ENCODE results near the gene FAM227B.
"Not testable (repeated sequence)": the region's sequence is repeated elsewhere in the genome, so short reads cannot be mapped to it uniquely, and the experiment has no call there.

Gene FAM227B

DNA sequence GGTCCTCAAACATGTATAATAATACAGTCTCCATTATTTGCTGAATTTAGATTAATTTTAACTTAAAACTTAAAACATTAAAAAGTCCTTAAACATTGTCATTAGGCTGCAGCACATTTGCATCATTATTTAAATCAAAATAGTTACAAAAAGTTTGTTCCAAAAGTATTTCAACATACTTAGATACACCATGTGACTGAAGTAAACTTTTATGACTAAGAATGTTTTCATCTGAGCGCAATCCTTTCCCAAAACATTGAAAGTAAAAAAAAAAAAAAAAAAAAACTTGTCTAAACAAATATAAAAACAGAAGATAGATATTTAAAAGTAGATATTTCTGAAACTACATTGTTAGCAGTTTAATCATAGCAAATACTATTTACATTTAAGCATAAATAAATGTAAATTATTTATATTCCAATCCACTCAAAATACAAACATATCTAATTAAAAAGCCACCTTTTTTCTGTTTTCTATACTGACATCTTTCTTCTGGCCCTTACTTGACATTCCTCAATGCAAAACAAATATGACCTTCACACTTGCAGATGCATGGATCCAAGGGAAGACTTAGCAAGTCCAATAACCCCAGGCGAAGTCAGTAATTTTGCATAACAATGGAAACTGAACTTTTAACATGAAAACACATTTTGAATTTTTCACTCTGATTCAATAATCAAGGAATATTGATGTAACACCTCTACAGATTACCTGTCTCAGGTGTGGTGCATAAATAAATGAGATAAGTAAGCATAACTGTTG, 10.3 kb downstream of the FAM227B start:
- DNase-seq: no peak

DNA sequence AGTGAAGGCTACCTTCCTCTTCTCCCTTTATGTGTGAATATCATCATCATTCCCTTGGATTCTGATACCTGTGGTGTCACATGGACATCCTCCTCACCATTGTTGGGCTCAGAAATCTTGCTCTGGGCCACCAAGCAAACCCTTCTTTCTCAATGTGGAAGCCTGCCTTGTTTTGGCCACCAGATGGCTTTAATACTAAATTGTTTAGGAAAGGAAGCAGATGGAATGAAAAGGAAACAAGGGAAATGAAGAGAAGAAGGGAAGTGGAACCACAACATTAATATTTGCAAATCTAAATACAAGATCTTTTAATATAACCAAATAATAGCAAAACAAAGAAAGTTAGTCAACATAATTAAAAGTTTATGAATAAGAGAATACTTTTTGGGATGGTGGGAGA, 14.0 kb downstream of the FAM227B start:
- no peak for DNase-seq

DNA sequence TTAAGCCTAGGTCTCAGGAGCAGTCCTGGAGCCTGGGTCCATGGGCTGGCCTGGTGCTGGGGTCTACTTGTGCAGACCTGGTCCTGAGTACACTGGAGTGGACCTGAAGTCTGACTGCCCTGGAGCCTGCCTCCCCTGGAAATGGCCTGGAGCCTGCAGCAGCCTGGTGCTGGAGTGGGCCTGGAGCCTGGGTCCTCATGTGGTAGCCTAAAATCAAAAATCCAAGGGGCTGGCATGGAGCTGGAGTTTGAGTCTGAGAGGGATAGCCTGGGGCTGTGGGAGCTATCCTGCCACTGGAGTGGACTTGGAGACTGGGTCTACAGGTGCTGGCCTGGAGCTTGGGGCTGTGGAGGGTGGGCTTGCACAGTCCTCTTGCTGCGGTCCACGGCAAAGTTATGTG, 15.0 kb downstream of the FAM227B start:
- DNase-seq: no peak

DNA sequence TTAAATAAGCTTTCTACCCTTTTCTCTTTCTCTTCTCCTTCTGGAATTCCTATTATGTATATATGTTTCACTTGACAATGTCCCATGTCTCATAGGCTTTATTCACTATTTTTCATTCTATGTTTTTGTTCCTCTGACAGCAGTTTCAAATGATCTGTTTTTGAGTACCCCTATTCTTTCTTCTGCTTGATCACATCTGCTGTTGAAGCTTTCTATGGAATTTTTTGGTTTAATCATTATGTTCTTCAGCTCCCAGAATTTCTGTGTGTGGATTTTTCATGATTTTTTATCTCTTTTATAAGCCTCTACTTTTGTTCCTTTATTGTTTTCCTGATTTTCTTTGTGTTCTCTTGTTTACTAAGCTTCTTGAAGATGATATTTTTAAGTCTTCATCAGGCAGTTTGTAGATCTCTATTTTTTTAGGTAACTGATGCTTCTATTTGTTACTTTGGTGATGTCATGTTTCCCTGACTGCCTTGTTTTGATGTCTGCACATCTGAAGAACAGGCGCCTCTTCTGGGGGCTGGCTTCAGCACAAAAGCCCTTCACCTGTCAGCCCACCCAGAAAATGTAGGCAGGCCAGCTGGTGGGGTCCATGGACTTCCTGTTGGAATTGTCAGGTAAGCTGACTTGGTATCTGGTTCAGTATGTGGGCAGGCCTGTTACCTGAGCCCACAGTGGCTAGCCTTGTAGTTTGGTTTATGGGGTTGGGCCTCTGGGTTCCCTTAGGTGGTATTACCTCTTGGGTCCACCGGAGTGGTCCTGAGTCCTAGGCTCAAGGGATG, 15.8 kb downstream of the FAM227B start:
- no peak for DNase-seq

DNA sequence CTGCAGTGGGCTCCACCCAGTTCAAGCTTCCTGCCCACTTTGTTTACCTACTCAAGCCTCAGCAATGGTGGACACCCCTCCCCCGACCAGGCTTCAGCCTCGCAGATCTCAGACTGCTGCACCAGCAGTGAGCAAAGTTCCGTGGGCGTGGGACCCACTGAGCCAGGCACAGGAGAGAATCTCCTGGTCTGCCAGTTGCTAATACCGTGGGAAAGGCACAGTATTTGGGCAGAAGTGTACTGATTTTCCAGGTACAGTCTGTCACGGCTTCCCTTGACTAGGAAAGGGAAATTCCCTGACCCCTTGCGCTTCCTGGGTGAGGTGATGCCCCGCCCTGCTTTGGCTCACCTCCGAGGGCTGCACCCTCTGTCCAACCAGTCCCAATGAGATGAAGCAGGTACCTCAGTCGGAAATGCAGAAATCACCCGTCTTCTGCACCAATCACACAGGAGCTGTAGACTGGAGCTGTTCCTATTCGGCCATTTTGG, 27.7 kb downstream of the FAM227B start:
- not testable (repeated sequence) for DNase-seq

DNA sequence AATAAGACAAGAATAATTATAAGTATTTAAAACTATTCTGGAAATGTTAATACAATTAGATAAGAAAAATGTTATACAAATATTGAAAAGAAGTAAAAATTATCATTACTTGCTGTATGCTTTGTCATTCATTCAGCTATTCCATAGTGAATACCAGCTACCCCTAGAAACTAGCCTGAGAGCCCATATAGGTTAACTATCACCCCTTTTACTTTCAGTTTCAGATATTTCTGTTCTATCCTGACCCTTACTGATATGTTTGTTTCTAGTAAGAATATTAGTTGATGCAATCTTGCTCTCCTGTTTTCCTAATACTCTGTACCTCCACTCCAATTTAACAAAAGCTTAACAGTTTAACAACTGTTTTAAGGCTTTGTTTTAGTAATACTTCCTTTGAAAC, 31.6 kb downstream of the FAM227B start:
- DNase-seq: no peak

DNA sequence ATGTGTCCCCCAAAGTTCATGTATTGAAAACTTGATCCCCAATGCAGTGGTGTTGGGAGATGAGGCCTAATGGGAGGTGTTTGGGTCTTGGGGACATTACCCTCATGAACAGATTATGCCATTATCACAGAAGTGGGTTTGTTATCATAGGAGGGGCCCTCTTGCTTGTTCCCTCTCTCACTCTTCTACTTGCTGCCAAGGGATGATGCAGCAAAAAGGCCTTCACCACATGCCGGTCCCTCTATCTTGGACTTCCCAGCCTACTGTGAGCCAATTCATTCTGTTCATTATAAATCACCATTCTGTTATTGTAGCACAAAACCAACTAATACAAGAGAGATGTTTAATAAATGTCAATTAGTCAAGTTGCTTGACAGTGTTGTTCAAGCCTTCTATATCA, 47.2 kb downstream of the FAM227B start:
- no peak for DNase-seq

DNA sequence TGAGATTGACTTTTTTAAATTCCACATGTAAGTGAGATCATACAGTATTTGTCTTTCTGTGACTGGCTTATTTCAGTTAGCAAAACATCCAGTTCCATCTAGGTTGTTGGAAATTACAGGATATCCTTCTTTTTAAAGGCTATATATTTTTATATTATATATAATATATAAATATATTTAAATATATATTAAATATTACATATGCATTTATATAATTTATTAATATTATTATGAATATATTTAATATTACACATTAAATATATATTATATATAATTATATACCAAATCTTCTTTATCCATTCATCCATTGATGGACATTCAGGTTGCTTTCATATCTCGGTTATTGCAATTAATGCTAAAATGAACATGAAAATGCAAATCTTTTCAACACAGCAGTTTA, 49.9 kb downstream of the FAM227B start:
- DNase-seq: no peak

DNA sequence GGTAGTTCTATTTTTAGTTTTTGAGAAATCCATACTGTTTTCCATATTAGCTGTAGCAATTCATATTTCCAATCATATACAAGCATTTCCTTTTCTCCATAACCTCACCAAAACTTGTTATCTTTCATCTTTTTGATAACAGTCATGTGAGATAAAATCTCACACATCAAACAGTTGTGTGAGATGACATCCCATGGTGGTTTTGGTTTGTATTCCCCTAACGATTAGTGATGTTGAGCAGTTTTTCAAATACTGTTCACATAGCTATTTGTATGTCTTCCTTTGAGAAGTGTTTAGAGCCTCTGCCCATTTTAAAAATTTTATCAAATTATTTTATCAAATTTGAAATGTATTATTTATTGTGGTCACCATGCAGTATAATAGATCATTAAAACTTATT, 50.4 kb downstream of the FAM227B start:
- DNase-seq: no peak

DNA sequence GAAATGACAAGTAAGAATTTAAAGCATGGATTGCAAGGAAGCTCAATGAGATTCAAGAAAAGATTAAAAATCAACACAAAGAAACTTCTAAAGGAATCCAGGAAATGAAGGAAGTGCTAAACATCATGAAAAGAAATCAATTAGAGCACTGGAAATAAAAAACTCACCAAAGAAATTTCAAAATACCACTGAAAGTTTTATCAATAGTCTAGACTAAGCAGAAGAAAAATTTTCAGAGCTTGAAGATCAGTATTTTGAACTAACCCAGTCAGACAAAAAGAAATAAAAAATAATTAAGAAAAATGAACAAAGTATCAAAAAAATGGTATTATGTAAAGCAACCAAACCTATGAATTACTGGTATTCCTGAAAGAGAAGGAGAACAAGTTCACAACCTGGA, 60.6 kb downstream of the FAM227B start:
- no peak for DNase-seq

DNA sequence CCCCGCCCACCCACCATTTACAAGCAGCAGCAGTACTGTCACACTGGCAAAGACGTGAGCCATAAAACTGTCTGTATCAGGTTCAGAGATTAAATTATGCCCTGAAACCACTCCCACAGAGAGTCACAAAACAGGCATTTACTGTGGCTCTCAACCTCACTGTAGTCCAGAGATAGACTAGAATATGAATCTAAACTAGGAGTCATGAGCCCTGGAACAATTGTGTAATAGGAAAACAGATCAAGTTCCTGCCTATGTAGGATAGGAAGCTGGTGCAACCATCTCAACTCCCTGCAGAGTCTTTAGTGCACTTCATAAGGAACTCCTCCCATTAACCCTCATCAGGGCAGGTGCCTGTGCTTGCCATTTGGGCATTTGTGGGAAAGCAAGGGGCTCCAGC, 61.7 kb downstream of the FAM227B start:
- DNase-seq: no peak

DNA sequence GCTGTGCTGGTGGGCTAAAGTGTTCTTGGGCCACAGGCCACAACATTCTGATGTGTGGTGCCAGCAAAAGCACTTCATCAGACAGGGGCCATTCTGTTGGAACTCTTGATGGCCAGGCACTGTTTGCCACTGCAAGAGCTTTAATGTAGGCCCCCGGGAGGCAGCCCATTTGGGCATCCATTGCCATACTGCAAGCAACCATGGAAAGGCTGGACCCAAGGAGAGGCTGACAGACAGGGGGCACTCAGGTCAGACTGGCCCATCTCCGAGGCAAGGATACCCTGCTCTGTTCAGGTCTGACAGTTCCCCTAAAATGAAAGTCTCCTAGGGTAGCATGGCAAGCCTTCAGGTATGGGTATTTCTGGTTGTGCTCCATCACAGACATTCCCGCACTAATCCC, 64.2 kb downstream of the FAM227B start:
- DNase-seq: no peak

DNA sequence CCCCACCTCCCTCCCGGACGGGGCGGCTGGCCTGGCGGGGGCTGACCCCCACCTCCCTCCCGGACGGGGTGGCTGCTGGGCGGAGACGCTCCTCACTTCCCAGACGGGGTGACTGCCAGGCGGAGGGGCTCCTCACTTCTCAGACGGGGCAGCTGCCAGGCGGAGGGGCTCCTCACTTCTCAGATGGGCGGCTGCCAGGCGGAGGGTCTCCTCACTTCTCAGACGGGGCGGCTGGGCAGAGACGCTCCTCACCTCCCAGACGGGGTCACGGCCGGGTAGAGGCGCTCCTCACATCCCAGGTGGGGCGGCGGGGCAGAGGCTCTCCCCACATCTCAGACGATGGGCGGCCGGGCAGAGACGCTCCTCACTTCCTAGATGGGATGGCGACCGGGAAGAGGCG, 70.3 kb downstream of the FAM227B start:
- not testable (repeated sequence) for DNase-seq

DNA sequence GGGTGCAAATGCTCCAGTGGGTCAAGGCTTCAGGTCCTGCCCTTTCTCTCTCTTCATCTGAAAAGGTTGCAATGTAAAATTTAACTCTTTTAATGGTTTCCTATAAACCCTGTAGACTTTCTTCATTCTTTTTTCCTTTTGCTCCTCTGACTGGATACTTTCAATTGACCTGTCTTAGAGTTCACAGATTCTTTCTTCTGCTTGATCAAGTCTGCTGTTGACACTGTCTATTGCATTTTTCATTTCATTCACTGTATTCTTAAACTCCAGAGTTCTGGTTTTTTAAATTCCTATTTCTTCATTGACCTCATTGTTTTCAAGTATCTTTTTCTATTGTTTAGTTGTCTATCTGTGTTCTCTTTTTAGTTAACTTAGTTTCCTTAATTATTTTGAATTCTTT, 82.1 kb downstream of the FAM227B start:
- no peak for DNase-seq

DNA sequence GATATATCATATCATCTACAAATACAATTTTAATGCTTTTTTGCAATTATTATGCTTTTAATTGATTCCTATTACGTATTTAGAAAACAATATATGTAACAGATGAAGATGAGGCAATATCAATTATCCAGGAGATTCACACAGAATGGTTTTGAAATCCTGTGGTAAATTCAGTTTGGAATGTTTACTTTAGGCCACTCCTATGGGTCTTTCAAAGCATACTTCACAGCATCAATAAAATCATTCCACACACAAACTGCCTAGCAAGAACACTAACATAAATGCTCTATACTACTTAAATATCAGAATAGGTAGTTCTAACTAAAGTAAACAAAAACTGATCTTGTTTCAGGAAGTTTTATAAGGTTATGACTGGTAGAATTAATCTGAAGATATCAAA, 90.5 kb downstream of the FAM227B start:
- DNase-seq: no peak

DNA sequence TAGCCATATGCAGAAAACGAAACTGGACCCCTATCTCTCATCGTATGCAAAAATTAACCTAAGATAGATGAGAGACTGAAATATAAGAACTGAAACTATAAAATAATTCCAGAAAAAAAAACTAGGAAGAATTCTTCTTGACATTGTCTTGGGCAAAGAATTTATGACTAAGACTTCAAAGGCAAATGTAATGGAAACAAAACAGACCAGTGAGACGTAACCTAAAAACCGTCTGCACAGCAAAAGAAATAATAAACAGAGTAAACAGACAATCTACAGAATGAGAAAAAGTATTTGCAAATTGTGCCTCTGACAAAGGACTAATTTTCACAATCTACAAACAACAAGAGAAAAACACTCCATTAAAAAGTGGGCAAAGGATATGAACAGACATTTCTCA, 92.3 kb downstream of the FAM227B start:
- DNase-seq: no peak

DNA sequence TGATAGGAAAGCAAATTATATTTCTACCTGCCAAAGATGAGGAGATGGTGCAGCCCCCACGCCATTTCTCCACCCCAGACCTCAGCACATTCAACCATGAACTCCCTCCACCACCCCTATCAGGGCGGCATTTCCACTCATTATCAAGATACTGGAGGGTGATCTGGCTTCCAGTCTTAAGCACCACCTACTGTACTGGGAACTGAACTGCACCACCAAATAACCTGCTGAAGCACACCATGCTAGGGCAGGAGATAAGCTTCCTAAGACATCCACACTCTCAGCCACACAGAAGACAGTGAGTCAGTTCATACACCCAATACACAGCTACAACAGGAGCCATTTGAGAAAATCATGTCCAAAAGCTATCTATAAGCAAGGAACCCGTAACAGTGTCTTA, 98.8 kb downstream of the FAM227B start:
- DNase-seq: no peak

DNA sequence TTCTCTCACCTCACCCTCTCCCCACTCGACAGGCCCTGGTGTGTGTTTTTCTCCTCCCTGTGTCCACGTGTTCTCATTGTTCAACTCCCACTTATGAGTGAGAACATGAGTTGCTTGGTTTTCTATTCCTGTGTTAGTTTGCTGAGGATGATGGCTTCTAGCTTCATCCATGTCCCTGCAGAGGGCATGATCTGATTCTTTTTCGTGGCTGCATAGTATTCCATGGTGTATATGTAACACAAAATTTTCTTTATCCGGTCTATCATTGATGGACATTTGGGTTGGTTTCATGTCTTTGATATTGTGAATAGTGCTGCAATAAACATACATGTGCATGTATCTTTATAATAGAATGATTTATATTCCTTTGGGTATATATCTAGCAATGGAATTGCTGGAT, 107.9 kb downstream of the FAM227B start:
- DNase-seq: not testable (repeated sequence)

DNA sequence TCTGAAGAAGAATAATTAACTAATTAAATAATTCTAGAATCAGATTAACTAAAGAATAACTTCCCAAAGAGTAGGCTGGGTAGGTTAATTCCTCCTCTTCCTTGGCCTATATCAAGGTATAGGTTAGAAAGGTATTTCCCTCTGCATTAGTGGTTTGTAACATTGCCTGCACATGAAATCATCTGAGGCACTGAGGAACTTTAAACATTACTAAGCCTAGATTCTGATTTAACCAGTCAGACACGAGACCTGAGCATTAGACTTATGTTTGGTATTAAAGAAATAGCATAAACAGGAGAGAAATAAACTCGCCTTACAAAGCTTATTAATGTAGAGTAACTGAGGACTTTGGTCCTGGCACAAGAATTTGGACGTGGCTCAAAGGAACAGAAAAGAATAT, 113.4 kb downstream of the FAM227B start:
- DNase-seq: no peak

DNA sequence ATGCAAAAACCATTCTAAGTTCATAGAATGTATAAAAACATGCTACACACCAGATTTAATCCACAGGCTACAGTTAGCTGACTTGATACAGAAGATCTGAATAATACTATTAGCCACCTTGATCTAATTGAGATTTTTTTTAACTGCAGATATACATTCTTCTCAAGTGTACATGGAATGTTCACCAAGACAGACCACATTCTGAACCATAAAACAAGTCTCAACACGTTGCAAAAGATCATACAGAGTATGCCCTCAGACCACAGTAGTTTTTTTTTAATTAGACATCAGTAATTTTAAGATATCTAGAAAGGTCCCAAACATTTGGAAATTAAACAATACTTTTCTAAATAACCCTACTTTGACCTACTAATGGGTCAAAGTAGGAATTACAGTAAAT, 114.3 kb downstream of the FAM227B start:
- no peak for DNase-seq

DNA sequence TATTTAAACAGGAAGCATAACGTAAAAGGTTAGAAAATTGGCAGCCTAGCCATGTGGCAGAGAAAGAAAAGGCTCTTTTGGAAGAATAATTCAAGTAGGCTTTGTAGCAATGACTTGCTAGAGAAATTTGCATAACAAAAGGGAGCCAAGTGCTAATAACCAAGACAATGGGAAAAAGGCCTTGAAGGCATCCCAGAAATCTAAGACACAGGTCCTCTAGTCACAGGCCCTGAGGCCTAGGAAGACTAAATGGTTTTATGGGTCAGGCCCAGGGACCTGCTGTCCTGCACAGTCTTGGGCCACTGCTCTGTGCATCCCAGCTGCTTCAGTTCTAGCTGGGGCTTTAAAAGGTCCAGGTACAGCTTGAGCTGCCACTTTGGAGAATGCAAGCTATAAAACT, 119.0 kb downstream of the FAM227B start:
- no peak for DNase-seq

DNA sequence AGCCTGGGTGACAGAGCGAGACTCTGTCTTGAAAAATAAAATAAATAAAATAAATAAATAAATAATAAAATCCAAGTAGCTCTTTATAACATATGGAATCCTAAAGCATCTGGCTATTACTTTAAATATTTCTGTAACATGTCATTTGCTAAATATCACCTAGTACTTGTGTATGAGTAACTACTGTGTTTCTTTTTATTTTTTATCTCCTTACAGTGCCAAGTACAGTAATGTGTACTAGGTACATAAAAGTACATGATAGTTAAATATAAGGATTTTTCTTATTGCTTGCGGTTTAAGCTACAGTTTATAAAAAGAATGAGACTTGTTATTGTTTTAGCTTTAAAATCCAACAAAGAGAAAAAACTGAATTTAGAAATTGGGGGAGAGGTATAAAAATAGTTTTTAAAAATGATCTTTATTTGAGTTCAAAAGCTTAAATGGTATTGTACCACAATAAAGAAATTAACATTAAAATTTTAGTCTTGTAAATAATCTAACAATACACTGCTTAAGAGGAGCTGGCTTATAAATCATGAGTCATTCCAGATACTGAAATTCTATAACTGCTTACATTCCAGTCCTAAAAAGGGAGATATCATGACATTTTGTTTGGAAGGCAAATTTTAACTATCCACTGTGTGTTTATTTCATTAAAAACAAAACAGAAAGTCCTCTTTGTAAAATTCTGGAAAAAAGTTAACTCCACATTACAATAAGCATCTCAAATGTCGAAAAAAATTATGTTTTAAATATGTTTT, 124.4 kb downstream of the FAM227B start:
- no peak for DNase-seq

DNA sequence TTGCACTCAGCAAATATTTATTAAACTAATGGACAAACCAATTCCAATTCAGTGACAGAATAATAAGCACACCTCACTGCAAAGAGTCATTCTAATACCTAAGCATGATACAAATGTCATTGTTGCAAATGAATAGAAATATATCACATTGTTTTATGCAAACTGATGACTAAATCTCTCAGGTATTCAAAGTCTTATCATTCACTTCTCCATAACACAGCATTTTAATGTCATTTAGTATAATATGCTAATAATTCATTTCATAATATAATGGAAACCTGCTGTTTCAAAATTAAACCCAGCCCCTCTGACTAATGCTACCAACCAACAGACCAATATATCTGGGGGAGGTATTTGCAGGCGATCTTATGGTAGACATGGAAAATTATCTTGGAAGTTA, 125.8 kb downstream of the FAM227B start:
- DNase-seq: no peak

DNA sequence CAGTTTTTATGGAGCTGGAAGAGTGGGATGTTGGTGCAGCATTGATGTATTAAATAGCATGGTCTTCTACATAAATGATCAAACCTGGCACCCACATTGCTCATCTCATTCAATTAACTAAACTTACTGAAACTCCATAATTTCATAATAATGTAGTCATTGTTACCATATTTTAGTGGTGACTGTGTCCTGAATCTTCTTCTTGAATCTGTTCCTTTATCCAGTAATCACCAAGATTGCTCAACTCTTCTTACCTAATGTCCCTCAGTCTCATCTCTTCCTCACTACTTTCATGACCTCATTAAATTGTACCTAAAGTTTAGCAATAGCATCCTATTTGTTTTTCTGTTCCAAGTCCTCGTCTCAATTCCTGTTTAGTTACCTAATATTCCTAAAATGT, 127.8 kb downstream of the FAM227B start:
- no peak for DNase-seq

Measured in KG1 (cell line).